ENCODE results near the gene GNAT1.

GNAT1 gene

DNA sequence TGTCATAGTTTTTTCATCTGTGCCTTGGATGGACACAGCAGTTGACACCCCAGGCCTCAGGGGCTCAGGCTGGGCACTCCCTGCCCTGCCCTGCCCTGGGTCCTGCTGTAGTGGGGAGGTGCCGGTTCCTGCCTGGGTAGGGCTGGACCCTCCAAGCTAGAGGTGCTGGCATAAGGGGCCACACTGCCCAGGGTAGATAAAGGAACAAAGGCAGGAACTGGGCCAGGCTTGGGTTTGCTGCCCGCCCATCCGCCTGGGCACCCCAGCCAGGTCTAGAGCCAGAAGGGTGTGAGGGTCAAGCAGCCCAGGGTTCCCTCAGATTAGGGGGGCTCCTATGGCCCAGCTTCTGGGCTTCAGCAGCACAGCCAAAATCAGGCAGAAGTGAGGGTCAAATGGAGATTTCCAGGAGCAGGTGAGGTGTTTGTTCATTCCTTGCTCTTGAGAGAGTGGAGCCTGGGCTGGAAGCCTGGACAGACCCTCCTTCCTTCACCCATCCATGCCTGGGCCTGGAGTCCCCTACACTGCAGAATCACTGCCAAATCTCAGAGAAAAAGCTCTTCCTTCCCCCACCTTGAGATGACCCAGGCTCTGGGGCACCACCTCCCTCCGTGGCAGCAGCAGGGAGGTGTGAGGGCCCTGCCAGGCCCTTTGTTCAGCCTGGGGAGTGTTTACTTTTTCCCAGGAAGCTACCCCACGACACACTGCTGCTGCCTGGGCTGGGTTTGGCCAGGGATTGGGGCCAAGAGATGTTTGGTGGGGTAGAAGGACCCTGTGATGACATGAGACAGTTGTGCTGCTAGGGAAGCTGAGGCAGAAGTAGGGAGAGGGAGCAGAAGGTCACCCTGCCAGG is 29.2 kb upstream of the GNAT1 start:
- DNase-seq (ENCODE audit: low read depth in 2 of 2) = no peak

DNA sequence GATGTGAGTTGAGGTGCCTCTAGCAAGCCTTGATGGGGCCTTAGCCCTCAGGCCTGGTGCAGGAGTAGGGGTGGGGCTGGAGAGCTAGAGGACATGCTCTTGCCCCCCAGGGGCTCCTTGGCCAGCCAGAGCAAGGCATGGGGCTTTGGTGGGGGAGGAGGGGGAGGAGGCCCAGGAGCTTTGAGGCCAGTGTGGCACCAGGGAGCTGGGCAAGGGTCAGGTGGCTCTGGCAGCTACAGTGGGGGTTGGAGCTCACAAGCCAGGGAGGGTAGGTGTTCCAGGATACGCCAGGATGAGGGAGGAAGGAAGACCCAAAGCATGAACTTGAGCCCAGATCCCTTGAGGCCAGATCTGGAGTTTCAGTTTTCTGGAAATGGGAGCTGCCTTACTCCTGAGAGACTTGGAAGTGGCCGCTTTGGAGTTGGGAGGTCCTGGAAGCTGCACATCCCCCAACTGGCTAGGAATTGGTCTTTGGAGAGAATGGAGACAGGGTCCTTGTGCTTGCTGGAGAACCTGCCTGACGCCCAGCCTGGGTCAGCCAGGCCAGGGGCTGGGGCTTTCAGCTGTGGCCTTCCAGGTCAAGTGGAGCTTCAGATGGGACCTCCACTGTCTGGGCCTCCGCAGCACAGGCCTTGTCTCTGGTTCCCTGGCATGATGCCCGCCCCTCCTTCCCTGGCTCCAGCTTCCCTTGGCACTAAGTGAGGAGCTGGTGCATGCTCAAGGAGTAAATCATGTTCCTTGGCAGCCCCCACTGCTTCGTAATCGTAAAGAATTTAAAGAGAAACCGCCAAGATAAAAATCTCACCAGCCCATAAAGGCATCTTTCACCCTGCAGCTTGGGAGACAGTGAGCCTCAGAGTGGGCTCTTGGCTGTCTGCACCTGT is 27.6 kb upstream of the GNAT1 start:
- DNase-seq (ENCODE audit: low read depth in 2 of 2) = no peak

DNA sequence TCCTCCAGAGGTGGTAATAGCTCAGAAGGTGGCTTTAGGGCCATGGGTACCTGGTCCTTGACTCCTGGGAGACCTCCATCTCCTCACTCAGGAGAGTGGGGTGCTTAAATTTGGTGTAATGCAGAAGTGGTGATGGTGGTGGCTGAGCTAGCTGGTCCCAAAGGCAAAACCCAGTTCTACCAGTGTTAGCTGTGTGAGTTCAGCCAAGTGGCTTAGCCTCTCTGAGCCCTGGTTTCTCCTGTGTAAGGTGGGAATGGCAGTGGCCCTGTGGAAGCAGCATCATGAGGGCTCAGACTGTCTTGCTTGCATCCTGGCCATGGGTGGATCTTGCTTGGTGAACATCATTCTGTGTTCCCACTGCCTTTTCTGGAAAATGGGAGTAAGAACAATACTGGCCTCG is 26.9 kb upstream of the GNAT1 start:
- DNase-seq (ENCODE audit: low read depth in 2 of 2) = no peak

DNA sequence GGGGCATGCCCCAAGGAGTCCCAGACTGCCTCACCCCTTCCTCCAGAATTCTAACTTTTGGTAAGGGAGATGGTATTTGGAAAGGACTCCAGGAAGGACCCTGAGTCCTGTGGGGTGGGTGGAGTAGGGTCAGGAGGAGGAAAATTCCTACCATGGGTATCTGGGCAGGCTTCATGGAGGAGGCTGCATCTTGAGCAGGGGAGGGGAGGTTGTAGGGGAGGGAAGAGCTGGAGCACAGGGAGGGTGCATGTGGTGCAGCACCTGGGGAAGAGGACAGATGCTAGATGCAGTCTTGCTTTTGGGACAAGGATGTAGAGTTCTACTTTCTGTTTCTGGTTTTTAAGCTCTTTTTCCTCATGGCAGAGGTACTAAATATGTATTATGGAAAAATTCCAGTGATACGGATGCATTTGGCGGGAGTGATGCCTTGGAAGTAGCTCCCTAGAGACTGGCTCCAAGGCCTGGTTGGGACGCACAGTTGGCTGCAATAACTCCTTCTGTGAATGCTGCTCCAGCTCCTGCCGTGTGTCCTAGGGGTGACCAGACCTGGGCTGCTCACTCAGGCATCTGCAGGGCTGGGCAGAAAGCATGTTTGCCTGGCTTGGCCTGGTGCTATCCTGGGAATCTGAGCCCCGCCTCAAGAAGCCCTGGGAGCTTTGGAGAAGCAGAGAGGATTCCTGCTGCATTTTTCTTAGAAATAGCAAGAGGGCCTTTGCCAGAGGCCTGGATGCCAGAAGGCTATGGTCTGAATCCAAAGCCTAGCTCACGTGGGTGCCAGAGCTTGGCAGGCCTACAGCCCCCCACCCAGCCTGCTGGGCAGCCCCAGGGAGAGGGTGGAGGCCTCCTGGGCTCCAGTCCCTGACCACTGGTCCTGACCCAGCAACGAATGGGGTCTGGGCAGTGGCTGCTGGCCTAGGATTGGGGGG is 26.2 kb upstream of the GNAT1 start:
- no peak for DNase-seq (ENCODE audit: low read depth in 2 of 2)

DNA sequence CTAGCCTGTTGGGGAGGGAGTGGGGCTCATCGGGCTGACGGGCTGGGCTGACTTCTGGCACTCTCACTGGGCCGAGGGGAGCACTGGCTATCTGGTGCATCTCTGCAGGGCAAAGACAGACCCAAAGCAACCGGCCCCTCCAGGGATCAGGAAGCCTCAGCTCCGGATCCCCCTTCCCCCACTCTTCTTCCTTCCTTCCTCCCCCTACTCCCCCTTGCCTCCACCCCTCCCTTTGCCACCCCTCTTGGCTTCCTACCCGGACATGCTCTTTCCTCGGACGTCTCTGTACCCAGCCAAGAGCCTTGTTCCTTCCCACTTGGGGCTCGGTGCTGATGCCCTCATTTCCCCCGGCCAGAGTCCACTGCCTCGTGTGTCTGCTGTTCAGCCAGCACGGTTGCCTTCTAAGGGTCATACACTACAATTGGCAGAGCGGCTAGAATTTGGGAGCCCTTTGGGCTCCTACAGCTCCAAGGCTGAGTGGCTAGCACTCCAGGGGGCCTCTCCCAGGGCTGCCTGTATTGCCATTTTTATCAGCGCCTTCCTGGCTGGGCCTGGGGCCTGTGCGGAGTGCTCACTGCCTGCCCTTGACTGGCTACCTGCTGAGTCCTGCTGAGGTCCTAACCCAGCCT is 25.4 kb upstream of the GNAT1 start:
- DNase-seq (ENCODE audit: low read depth in 2 of 2) = no peak

DNA sequence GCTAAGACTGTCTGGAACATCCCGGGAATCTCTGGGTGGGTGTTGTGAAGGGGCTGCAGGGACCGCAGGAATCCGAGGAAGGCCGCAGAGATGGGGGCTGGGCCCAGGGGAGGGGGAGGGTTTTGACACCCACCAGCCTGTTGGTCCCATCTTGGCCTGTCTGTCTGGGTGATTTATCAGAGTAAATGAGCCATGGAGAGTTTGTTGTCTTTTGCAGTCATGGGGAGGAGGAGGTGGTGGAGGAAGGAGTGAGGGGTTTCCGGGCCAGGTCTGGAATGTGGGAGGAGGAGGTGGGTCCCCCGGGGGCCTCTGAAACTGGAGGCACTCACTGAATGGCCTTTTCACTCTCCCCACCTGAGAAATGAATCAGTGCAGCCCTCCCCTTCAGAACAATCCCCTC is 24.8 kb upstream of the GNAT1 start:
- DNase-seq (ENCODE audit: low read depth in 2 of 2) = no peak

DNA sequence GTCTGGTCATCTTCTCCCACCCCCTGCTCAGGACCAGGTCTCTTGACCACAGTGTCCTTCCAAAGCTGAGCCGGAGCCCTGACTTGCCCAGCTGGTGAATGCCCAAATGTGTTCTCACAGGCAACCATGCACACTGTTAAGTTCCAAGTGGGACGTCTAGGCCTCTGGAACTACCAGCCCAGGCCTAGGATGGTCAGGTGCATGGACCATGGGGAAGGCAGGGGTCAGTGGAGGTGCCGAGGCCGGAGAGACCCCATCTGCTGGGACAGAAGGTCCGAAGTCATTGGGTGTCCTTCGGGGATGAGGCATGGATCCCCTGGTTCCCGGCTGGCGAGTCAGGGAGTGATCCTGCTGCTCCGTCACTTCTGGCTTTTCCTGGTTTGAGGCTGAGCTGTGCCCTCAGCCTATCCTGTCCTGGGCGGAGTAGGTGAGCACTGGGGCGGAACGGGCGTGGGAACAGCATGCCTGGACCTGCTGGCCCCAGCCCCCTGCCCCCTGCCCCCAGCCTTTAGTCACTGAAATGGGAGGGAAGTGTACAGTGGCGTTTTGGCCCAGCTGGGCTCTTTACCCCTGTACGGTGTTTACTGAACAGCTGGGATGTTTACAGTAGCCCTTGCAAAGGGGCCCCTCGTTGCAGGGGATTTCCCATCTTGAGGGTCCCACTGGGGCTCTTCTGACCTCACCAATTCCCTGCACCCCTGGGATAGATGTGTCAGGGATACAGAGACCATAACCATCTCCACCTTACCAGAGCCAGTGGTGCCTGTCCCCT is 24.2 kb upstream of the GNAT1 start:
- no peak for DNase-seq (ENCODE audit: low read depth in 2 of 2)

DNA sequence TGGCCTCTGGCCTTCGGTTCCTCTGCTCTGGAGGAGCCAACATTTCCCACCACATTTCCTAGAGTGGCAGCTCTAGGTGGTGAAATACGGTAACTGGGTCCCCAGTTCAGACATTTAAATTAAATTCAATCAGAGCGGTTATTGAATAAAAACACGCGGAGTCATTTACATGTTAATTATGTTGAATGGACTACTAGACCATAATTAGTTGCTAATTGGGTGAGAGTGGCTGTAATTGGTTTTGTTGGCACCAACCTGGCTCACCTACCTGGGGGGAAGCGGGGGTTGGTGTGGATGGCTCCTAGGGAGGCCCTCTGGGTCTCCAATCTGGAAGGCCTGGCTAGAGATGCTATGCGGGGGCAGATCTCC is 23.6 kb upstream of the GNAT1 start:
- DNase-seq (ENCODE audit: low read depth in 2 of 2) = no peak

DNA sequence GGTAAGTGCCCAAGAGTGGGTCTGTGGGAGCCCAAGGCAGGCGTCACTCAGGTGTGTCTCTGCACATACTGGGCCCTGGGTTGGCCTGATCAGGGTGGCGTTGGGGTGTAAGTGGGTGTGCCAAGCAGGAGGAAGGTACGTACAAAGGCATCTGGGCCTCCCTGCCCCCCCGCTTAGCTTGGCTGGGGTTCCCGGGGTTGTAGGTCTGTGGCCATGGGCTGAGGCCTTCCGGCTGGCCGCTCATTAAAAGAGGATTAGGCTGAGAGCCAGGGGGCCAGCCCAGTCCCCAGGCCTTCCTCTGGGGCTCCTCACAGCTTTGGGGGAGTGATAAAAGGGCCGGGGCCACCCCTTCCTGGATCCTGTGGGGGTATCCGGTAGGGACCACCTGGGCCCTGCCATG is 23.0 kb upstream of the GNAT1 start:
- DNase-seq (ENCODE audit: low read depth in 2 of 2) = no peak

DNA sequence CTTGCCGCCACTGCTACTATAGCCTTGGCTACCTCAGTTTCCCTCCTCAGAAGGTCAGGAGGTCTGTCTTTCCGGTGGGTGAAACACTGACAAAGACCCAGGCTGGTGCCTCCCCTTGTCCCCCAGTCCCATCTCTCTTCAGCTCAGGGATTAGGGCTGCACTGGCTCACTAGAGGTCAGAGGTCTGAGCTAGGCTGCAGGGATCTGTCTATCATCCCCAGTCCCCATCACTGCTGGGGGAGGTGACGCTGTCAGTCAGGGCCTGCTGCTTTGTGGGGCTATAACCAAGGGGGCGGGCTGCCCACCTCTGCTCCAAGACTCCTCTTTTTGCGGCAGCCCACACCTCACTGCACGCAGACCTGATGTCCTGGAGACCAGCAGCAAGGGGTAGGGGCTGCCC is 22.6 kb upstream of the GNAT1 start:
- no peak for DNase-seq (ENCODE audit: low read depth in 2 of 2)

DNA sequence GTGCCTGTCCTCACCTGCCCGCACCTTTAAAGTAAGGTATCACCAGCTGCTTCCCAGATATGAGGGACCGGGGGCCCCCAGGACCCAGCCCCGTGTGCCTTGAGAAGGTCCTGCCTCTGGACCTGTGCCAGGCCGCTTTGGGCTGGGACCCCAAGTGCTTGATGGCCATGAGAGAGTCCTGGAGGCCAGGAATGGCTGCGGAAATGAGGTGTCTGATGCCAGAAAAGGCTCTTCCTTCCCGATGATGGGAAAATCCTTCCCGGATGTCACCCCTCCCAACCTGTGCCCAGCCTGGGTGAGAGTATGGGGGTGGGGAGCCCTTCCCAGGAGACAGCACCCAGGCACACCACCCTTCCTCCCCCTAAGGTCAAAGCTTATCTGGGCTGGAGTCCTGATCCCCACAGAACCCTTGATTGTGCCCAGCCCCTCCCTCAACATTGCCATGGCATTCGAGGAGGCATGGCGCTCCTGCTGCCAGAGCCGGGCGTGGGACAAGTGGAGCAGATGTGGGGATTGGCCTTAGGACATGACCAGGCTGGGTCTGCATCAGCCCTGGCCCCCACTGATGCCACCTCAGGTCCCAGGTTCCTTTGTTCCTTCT is 22.1 kb upstream of the GNAT1 start:
- no peak for DNase-seq (ENCODE audit: low read depth in 2 of 2)

DNA sequence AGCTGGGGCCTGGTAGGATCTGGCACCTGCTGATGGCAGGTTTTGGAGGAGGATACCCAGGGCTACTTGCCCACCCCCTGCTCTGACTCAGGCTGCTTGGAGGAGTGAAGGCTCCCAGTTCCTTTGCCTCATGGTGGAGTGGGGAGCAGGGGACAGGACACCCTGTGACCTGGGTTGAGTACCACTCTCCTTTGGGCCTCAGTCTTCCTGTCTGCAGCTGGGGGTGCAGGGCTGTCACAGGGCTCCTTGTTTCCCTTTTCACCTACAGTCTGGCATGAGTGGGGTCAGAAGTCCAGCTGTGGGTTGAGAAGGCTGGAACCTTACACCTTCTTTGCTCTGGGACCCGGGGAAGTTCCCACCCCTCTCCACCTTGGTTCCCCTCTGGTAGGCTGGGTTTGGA is 21.6 kb upstream of the GNAT1 start:
- no peak for DNase-seq (ENCODE audit: low read depth in 2 of 2)

DNA sequence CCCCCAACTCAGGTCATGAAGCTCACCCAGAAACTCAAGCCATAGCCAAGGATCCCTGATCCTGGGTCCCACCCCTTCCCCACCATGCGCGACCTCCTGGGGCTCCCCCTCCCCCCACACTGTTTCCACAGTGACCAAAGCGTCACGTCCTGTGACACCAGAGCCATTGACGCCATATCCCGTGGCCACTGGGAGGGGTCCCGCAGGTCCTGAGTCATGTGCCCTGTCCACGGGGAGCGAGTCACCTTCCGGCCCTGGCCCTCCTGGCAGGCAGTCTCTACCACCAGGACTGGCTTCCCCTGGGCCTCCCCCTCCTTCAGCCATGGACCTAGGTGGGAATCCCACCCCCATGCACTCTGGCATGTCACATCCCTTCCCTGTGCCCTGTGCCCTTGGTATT is 20.7 kb upstream of the GNAT1 start:
- no peak for DNase-seq (ENCODE audit: low read depth in 2 of 2)

DNA sequence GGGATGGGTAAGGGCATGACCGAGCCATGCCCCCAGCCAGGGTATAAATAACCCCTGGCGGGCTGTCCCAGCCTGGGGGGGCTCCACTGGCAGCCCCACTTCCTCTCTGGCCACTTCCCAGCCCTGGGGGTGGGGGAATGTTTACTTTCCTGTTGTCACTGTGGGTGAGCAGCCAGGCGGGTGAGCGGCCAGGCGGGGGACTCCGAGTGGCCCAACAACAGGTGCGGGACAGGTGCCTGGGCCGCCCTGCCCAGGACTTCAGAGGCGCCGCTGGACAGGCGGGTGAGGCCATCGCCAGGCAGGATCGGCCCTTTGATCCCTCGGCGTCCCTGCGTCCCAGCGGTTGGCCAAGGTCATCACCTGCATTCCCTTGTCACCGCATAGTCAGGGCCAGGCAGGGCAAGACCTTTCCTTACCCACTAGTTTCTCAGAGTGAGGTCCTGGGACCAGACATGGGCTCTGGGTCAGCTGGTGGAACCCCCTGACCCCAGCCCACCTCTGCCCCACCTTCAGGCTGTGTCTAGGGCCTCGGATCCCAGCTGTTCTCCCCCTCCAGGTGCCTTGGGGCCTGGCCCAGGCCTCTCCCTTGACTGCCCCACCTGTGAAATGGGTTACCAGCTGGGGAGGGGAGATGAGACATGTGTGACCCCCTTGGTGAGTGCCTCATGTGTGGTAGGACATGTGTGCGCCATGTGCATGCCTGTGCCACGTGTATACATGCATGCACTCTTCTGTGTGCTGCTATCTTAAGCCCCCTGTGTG is 19.7 kb upstream of the GNAT1 start:
- no peak for DNase-seq (ENCODE audit: low read depth in 2 of 2)

DNA sequence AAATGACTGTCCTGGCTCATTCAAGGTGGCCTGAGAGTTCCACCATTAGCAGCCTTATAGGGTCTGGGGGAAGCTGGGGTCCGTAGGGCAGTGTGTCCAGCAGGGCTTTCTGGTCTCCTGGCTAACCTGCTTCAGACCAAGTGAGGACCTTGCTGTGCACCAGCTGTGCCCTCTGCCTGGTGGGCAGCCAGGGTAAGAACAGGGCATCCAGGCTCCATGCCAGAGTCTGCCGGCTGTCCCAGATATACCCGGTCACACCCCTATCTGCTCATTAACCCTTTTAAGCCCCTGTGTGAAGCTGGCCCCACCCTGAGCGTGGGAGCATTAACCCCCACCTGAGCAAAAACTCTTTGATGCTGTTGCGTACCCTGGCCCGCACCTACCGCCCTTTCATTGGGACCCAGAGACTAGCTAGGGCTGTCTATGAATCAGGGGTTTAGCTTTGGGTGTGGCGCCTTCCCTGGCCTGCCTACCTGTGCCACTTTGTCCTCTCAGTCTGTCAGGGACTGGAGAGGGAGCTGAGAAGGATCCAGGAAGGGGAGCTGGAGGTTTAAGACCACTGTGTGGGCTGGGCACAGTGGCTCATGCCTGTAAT is 18.7 kb upstream of the GNAT1 start:
- DNase-seq (ENCODE audit: low read depth in 2 of 2) = no peak

DNA sequence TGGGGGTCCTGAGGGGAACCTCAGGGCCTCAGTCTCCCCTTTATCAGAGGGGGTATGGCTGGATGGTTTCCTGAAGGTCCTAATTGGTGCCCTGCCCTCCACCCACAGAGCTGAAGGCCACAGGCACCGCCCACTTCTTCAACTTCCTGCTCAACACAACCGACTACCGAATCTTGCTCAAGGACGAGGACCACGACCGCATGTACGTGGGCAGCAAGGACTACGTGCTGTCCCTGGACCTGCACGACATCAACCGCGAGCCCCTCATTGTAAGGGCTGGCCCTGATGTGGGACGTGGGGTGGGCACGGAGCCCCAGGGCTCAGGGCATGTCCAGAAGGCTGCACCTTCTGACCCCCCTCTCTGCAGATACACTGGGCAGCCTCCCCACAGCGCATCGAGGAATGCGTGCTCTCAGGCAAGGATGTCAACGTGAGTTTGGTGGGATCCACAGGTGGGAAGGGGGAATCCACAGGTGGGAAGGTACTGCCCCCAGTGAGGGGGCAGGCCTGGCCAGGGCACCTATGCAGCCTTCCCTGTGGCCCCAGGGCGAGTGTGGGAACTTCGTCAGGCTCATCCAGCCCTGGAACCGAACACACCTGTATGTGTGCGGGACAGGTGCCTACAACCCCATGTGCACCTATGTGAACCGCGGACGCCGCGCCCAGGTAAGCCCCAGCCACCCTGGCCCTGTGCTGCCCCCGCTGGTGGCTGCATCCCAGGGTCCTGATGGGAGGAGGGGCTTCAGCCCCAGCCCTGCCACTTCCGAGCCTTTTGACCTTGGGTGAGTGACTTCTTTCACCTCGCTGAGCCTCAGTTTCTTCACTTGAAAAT is 17.5 kb upstream of the GNAT1 start:
- no peak for DNase-seq (ENCODE audit: low read depth in 2 of 2)

DNA sequence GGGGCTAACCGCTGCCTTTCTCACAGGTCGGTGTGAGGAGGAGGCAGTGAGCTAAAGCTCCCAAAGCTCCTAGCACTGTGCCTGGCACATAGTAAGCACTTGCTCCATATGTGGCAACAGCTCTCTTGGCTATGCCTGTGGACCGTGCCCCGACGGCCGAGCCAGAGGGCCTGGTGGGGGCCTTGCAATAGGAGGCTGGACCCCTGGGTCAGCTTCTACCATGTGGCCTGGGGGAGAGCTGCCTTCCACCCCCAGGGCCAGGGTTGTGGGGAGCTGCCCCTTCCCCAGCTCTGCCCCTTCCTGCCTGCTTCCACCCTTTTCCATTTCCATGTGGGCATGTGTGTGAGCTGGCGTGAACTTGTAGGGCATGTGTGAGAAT is 16.9 kb upstream of the GNAT1 start:
- no peak for DNase-seq (ENCODE audit: low read depth in 2 of 2)

DNA sequence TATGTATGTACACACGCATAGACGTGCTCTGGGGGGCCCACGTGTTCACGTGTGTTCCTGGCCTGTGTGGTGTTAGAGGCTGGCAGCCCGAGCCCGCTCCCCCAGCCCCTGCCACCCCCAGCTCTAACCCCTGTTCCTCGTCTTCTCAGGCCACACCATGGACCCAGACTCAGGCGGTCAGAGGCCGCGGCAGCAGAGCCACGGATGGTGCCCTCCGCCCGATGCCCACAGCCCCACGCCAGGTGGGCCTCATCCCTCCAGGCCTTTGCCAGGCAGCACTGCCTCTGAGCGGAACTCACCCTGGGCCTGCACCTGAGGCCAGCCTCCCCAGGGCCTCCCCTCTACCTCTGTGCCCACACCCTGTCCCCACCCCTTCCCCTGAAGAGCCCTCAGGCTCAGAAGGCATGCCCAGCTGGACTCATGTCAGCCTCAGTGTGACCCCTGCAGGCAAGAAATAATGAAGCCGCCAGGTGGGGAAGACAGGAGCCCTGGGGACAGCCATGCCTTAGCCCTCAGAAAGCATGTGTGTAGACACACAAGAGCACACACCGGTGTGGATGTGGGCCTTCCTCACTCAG is 16.4 kb upstream of the GNAT1 start:
- DNase-seq (ENCODE audit: low read depth in 2 of 2) = no peak
